ENCODE measurements around the gene ZKSCAN3.

ZKSCAN3 gene

DNA sequence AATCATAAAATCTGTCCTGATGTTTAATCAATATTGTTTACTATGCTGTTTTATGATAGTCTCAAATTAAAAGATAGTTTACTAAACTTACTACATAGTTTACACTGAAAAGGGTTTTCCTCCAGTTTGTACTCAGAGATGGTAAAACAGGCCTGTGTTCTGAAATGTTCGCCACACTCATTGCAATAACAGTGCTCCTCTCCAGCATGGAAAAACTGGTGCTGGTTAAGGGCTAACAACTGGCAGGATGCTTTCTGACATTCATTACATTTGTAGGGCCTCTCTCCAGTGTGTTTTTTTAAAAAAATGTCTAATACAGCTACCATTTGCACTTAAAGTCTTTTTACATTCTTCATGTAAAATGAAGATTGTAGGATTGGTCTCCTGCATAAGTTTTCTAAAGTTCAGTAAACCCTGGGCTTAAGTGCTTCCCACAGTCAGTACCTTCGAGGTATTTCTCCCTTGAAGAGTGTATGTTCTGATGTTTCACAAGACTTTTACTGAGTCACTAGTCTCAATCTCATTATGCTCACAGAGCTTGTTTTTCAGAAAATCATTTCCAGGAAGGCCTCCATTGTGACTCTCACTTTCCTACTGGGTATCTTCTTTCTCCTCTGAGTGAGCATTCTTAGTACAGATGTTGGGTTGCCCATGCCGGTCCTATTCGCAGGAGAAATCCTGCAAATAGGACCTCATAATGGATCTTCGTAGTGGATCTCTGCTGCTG lies 58.5 kb downstream of the ZKSCAN3 start:
- TF ChIP-seq ZNF274 (IDR thresholded peaks at IDR 0.05; ENCODE audit: low read depth, low read length), result no peak

DNA sequence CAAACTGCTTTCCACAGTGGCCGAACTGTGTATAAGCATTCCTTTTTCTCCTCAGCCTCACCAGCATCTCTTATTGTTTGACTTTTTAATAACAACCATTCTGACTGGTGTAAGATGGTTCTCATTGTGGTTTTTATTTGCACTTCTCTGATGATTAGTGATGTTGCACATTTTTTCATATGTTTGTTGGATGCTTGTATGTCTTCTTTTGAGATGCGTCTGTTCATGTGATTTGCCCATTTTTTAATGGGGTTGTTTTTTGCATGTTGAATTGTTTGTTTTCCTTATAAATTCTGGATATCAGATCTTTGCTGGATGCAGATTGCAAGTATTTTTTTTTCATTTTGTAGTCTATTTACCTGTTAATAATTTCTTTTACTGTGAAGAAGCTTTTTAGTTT lies 61.0 kb downstream of the ZKSCAN3 start:
- TF ChIP-seq ZNF274 (IDR thresholded peaks at IDR 0.05; ENCODE audit: low read depth, low read length), result no peak
- no peak overlapping the region for H3K4me3 ChIP-seq (ENCODE audit: low read length)

More for the DNA sequence above, 58.5 kb downstream of the ZKSCAN3 start:
- no peak overlapping the region for H3K4me3 ChIP-seq (ENCODE audit: low read length)

DNA sequence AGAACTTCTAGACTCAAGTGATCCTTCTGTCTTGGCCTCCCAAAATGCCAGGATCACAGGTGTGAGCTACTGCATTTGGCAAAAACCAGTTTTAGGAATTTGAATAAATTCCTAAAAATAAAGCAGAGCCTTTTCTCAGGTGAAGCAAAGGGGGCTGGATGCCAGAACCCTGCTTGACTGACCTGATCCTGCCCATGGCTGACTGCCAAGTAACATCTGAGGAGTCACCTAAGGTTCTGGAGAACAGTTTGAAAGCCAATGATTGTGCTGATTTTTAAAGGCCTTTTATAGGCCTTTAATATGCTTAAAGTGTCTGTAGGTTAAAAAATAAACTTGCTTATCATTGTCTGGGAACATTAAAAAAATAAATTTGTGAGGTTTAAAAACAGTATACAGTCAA lies 63.9 kb downstream of the ZKSCAN3 start:
- no peak overlapping the region for H3K4me3 ChIP-seq (ENCODE audit: low read length)
- no peak for TF ChIP-seq ZNF274 (IDR thresholded peaks at IDR 0.05; ENCODE audit: low read depth, low read length)
